CD4-positive, alpha-beta T cell treated with Interleukin-17A for 1 hour (primary cell): ENCODE results near the gene EMX1.

Source experiments
- DNase-seq: peaks from one replicate; pipeline ENCODE4 v3.0.0-alpha.2; 2020

Gene EMX1

GRCh38 chr2:72983500-72984161 lies 66.3 kb downstream of the EMX1 start:
- DNase-seq: no peak

- DNase-seq: no peak
Measured at GRCh38 chr2:72984172-72984671, 66.9 kb downstream of the EMX1 start.
